Measurements from ENCODE around the gene ZNRF2.

DNA sequence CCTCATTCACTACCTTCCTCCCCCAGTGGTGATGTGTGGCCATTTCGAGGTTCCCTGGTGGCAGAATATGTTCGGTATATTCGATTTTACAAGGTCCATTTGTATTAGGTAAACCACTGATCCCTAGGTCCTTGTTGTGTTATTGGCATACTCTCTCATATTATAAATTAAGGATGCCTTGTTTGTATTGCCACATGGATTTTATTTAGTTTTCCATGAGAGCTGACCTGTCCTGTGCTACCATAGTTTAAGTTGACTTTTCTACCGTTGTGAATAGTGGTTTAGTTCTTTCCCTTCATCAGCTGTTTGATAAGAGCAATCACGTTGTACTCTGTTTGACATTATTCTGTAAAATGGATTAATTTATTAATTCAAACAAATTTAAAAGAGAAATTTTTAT, 29.4 kb downstream of the ZNRF2 start:
- TF ChIP-seq, protein P1, sequence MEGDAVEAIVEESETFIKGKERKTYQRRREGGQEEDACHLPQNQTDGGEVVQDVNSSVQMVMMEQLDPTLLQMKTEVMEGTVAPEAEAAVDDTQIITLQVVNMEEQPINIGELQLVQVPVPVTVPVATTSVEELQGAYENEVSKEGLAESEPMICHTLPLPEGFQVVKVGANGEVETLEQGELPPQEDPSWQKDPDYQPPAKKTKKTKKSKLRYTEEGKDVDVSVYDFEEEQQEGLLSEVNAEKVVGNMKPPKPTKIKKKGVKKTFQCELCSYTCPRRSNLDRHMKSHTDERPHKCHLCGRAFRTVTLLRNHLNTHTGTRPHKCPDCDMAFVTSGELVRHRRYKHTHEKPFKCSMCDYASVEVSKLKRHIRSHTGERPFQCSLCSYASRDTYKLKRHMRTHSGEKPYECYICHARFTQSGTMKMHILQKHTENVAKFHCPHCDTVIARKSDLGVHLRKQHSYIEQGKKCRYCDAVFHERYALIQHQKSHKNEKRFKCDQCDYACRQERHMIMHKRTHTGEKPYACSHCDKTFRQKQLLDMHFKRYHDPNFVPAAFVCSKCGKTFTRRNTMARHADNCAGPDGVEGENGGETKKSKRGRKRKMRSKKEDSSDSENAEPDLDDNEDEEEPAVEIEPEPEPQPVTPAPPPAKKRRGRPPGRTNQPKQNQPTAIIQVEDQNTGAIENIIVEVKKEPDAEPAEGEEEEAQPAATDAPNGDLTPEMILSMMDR (IDR thresholded peaks at IDR 0.05) = no peak
- TF ChIP-seq ZFX (IDR thresholded peaks at IDR 0.05; ENCODE audit: borderline replicate concordance) = no peak
